Measurements from ENCODE around the gene ADAMTSL3. TPM values are rescaled to one million over a fixed set of nuclear protein-coding genes. Genes with fewer than 3 reads are reported as not detected.

ADAMTSL3 gene
- total RNA-seq, 3 donors from 2014 or later, result 2.2 to 52.1 (median 4.1) TPM

- ATAC-seq (no peak), DNase-seq (no peak)
- Histone ChIP-seq H3K4me3 (no peak overlapping the region), H3K4me1 (ENCODE audit: low read depth) (no peaks in the 10 kb centered on the region), H3K9me3 (no peaks in the 10 kb centered on the region), H3K36me3 (ENCODE audit: low read depth) (no peaks in the 10 kb centered on the region)
- no peak for TF ChIP-seq CTCF (IDR thresholded peaks at IDR 0.05)
- intact Hi-C loops (cut with DNase I, micrococcal nuclease), result no loop called here
These were observed 41.7 kb upstream of the ADAMTSL3 start for GRCh38 chr15:83612226-83612625.

GRCh38 chr15:83612898-83613635 is 40.9 kb upstream of the ADAMTSL3 start:
- DNase-seq (no peak), ATAC-seq (no peak)
- H3K4me1 ChIP-seq (ENCODE audit: low read depth), result no peaks in the 10 kb centered on the region
- H3K4me3 ChIP-seq, result no peak overlapping the region
- H3K36me3 ChIP-seq (ENCODE audit: low read depth), result no peaks in the 10 kb centered on the region
- intact Hi-C loops (cut with DNase I, micrococcal nuclease), result no loop called here
- TF ChIP-seq CTCF (IDR thresholded peaks at IDR 0.05), result no peak
- no peaks in the 10 kb centered on the region for H3K9me3 ChIP-seq

GRCh38 chr15:83613714-83614113 is 40.2 kb upstream of the ADAMTSL3 start:
- intact Hi-C loops (cut with DNase I, micrococcal nuclease), result no loop called here
- Histone ChIP-seq H3K4me1 (ENCODE audit: low read depth) (no peaks in the 10 kb centered on the region), H3K9me3 (no peaks in the 10 kb centered on the region), H3K4me3 (no peak overlapping the region), H3K36me3 (ENCODE audit: low read depth) (no peaks in the 10 kb centered on the region)
- DNase-seq (no peak), ATAC-seq (no peak)
- TF ChIP-seq CTCF (IDR thresholded peaks at IDR 0.05), result no peak

- Histone ChIP-seq H3K4me1 (ENCODE audit: low read depth) (no peaks in the 10 kb centered on the region), H3K36me3 (ENCODE audit: low read depth) (no peaks in the 10 kb centered on the region), H3K4me3 (no peak overlapping the region), H3K9me3 (no peaks in the 10 kb centered on the region)
- no peak for ATAC-seq
- intact Hi-C loops (cut with DNase I, micrococcal nuclease), result no loop called here
- TF ChIP-seq CTCF (IDR thresholded peaks at IDR 0.05), result no peak
- no peak for DNase-seq
These were observed 37.1 kb upstream of the ADAMTSL3 start for GRCh38 chr15:83616840-83617239.

- no peak for DNase-seq
- no peaks in the 10 kb centered on the region for H3K4me1 ChIP-seq (ENCODE audit: low read depth)
- no peaks in the 10 kb centered on the region for H3K9me3 ChIP-seq
- ATAC-seq, result no peak
- intact Hi-C loops (cut with DNase I, micrococcal nuclease), result no loop called here
- no peaks in the 10 kb centered on the region for H3K36me3 ChIP-seq (ENCODE audit: low read depth)
- no peak overlapping the region for H3K4me3 ChIP-seq
- no peak for TF ChIP-seq CTCF (IDR thresholded peaks at IDR 0.05)
These were observed 27.6 kb upstream of the ADAMTSL3 start for GRCh38 chr15:83626171-83626802.
